Activated T-helper 1 cell treated with anti-CD3 and anti-CD28 coated beads, Interleukin-2, amount 50 U/mL, for 16 hours (primary cell): ENCODE measurements around the gene USP32.
"Not testable (repeated sequence)": the region's sequence is repeated elsewhere in the genome, so short reads cannot be mapped to it uniquely, and the experiment has no call there.

Experiments used
- DNase-seq, 2 donors: peaks; one replicate each; pipeline ENCODE4 v3.0.0-alpha.2; 2020; ENCODE audit warnings: low read depth in 1 of 2, low spot score in 1 of 2

USP32 gene

DNA sequence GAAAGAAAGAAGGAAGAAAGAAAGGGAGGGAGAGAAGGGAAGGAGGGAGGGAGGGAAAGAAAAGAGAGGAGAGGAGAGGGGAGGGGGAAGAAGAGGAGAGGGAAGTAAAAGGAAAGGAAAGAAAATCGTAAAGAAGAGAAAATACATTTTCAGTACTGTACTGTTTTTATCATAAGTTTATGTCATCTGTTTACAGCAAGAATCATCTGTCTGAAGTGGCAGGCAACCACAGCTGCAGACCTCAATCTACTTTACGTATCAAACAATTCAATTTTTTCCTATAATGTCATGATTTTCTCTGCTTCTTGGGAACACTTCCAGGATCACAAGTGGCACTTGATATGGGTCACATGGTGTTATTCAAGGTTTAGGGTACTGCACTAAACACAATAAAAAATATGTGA lies 58.3 kb downstream of the USP32 start:
- DNase-seq, result no peak

DNA sequence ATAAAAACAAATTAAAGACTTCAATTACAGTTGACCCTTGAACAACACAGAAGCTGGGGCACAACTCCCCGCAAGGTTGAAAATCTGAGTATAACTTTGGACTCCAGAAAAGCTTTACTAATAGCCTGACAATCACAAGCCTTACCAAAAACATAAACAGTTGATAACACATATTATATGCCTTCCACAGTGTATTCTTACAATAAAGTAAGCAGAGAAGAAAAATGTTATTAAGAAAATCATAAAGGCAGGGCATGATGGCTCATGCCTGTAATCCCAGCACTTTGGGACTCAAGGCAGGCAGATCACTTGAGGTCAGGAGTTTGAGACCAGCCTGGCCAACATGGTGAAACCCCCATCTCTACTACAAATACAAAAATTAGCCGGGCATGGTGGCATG lies 58.9 kb downstream of the USP32 start:
- DNase-seq, result not testable (repeated sequence)

DNA sequence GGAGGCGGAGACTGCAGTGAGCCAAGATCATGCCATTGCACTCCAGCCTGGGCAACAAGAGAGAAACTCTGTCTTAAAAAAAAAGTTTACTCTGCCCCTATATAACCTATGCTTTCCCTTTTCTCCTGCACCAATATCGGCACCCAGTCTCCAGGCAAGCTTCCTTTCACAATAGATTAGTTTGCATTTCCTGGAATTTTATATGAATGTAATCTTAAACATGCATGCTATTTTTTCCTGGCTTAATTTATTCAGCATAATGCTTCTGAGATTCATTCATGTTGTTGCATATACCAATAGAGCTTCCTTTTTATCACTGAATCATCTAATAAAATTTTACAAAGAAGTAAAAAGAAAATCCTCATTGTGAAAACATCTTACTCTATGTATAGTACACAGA lies 59.4 kb downstream of the USP32 start:
- DNase-seq, result no peak

DNA sequence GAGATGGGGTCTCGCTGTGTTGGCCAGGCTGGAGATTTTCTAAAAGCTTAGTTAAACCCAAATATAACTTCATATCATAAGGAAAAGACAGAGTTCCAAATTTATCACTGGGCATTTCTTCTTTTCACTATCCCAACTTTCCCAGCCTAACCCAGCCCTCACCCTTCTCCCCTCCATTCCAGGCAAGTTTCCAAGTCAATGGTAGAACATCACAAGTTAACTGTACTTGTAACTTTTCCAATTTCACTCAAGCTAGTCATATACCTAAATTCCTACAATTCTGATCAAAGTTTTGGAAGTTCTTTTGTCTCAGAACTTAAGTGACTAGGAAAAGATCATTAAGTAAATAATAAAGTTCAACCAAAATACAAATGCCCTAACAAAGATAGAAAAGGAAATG lies 61.2 kb downstream of the USP32 start:
- no peak for DNase-seq

DNA sequence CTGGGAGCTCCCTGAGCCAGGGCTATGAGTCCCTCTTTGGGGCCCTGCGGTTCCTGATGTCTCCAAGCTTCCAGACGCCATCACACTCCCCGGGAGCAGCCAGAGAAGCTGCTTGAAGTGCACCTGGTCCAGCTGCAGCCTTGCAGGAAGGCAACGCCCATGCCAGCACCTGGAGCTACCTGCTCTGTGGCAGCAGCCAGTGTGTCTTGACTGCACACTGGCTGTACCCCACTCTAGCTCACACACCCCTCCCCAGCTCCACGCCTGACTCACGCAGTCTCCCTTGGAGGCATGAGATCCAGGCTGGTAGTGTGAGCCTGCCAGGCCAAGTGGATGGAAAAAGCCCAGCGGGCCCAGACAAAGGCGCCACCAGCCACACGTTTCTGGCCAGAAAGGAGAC lies 63.3 kb downstream of the USP32 start:
- DNase-seq, result no peak

DNA sequence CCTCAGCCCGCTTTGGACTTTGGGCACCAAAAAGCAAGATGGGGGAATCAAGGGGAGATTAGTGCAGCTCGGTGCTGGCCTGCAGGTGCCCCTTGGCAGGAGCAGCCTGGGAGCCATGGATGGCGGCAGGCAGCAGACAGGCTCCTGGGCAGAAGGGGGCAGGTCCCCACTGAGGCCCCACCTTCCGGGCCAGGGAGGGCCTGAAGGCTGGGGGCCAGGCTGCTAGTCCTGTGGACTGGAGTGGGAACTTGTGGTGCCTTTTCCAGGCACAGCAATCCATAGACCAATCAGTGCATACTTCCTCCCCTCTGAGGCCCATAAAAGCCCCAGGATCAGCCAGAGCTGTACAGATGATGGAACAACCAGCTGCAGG lies 64.0 kb downstream of the USP32 start:
- DNase-seq, result no peak

DNA sequence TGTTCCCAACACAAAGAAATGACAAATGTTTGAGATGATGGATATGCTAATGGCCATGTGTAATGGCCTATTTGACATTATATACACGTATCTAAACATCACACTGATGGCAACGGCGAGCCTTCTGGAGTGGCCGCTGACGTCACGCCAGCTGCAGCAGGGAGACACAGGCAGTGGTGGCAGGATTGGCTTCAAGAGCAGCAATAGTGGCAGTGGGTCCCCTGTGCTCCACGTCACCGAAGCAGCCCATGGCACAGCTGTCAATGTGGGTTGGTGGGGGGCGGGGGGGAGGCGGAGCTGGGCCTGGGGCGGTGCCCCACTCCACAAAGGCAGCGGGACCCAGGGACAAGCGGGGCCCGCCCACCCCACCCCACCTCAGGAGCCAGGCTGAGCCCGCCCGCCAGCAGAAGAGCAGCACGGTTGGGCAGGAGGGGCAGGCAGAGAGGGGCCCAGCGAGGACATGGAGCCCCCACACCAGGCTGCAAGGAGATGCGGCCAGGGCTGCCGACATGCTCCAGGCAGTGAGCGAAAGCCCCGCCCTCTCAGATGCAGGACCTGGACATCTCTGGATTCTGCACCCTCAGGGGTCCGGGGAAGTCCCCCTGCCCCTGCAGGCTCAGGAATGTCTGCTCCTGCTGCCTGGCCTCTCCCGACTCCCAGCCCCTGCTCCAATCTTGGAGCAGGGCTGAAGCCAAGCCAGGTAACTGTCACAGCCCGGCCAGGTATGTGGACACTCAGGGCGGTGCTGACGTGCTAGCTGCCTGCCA lies 64.6 kb downstream of the USP32 start:
- DNase-seq, result no peak

DNA sequence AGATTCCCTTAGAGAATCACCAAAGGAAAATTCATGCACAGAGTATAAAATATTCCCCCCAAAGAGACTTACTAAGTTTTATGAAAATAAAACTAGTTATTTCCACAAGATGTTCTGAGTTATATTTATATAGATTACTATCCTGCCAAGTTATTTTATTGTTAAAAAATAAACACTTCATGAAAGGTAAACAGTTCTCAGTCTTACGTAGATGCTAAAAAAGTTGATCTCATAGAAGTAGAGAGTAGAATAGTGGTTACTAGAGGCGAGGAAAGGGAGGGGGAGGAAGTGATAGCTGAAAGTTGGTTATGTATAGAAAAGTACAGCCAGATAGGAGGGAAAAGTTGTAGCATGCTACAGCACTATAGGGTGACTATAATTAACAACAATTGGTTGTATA lies 65.2 kb downstream of the USP32 start:
- no peak for DNase-seq

DNA sequence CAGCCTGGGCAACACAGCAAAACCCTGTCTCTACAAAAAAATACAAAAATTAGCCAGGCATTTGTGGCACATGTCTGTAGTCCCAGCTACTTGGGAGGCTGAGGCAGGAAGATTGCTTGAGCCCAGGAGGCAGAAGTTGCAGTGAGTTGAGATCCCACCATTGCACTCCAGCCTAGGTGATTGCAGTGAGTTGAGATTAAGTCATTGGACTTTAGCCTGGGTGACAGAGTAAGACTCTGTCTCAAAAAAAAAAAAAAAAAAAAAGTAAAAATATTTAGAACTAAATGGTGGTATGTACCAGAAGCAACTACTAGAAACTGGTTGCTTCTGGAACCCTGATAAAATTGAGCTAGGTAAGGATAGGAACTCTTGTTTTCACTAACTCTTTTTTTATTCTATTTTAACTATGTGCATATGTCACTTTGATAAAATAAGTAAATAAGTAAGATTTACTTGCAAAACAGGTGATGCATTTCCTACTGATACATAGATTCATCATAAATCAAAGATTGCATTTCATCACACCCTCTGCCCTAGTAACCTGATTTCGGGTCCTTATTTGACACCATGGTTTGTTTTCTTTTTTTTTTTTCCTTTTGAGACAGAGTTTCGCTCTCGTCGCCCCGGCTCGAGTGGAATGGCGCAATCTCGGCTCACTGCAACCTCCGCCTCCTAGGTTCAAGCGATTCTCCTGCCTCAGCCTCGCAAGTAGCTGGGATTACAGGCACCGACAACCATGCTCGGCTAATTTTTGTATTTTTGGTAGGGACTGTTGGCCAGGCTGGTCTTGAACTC lies 66.0 kb downstream of the USP32 start:
- DNase-seq, result no peak

DNA sequence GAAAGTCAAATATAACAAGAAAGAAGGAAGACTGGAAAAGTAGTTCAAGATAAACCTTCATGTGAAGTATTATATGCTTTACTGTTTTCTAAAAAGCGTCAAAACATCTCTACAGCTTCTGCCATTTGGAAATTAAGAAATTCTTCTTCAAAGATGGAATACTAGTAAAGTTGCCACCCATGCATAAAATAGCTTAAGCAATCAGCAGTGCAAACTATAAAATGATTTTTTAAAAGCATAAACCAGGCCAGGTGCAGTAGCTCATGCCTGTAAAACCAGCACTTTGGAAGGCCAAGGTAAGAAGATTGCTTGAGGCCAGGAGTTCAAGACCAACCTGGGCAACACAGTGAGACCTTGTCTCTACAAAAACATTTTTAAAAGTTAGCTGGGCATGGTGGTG lies 68.2 kb downstream of the USP32 start:
- DNase-seq, result no peak

DNA sequence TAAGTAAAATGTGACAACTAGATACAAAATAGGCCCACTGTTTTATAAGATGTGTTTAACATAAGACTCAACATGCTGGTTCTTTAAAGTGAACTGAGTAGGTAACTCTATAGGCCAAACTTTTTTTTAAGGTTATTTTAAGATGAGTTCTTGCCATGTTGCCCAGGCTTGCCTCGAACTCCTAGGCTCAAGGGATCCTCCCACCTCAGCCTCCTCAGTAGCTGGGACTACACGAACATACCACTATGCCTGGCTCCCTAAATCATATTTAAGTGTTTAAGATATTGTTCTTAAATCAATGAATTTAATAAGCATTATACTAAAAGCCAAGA lies 69.9 kb downstream of the USP32 start:
- no peak for DNase-seq

DNA sequence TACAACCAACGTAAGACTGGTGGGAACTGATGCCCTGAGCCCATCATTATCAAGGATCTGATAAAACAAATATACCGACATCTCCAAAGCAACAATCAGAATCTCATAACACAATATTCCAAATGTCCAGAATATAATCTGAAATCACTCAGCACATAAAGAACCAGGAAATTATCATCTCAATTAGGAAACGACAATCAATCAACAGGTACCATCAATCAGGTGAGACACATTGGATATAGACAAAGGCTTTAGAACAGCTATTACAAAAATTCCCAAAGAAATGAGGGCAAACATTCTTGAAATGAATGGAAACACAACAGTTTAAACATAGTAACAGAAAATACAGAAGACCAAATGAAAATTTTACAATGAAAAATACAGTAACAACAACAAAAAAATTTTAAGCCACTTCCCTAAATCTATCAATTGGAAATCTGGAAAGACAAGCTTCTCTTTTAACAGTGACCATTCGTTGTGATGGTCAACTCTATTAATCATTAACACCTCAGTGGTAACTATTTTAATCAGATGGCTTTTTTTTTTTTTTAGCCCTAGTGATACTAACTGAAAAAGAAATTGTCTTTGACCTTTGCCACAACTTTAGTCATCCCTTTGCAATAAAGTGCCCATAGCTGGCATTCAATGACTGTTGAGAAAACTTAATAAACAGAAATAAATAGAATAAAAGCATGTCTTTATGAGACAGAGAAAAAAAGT lies 70.4 kb downstream of the USP32 start:
- no peak for DNase-seq

DNA sequence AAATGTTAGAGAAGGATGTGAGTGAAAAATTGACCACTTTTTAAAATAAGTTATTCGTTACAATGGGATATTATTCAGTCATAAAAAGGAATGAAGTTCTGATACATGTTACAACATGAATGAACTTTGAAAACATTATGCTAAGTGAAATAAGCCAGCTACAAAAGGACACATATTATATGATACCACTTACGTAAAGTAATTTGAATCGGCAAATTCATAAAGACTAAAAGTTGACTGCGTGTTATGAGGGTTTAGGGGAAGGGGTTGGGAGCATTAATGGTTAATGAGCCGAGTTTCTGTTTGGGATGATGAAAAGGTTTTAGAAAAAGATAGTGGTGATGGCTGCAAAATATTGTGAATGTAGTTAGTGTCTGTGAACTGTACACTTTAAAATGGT lies 73.1 kb downstream of the USP32 start:
- DNase-seq, result no peak

DNA sequence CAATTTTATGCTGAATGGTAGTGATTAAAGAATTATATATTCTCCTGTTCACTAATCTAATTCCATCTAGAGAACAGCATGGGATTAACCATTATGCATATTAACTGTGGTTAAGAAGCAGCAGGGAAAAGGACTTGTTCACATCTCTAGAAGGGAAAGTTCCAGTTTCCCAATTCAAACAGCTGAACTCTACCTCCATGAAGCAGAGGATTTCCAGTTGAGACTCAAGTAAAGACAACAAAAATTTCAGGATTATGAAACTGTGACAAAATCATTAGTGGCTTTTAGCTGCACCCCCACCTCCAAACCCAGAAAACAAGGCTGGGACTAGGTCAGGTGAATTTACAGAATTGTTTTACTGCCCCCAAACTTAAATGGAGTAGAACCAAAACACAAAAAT lies 73.6 kb downstream of the USP32 start:
- DNase-seq, result no peak

DNA sequence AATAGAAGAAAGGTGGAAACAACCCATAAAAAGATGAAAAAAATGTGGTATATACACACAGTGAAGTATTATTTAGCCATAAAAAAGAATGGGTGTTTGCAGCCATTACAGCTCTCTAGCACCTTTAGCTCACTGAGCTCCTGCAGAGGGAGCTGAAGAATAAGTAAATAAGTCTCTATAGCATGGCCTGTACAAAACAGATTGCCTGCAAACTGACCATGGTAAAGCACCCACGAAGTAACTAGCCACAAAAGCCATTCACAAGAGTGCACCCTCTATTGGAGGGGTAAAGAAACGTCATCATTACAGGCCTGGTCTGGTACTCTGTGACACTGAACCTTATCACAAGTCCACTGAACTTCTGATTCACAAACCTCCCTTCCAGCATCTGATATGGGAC lies 76.3 kb downstream of the USP32 start:
- DNase-seq, result no peak

DNA sequence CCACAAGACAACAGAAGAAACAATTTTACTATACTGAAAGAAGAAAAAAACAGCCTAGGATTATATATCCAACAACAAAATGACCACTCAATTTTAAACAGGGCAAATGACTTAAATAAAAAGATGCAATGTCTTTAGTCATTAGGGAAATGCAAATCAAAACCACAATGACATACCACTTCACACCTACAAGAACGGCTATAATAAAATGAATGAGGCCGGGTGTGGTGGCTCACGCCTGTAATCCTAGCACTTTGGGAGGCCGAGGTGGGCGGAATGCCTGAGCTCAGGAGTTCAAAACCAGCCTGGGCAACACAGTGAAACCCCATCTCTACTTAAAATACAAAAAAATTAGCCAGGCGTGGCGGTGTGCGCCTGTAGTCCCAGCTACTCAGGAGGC lies 77.0 kb downstream of the USP32 start:
- not testable (repeated sequence) for DNase-seq

DNA sequence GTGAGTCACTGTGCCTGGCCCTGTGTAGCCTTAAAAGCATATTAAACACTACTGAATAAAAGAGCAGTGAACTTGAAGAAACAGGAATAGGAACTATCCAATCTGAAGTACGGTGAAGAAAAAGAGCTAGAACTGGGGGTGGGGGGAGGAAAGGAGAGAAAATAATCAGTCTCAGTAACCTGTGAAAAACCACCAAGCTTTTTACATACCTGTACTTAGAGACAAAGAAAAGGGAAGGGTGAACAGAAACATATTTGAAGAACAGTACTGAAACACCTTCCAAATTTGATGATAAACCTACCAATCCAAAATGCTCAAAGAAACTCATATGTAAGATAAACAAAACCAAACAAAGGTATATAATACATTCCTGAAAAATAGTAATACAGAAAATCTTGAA lies 77.5 kb downstream of the USP32 start:
- DNase-seq, result no peak

DNA sequence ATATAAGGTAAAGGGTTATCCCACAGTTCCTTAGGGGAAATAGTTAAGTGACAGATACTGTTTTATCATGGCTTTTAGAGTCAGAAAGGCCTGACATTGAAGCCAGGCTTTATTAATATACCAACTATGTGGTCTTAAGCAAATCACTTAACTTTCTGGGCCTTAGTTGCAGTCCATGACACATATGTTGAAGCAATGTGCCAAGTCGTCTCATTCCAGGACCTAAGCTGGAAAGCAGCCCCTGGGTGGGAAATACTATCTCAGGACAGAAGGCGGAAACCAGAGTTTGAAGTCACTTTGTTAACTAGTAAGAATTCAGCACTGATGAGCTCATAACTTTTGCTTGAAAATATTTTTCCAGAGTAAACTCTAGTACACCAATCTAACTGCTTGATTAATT lies 80.0 kb downstream of the USP32 start:
- DNase-seq, result no peak

DNA sequence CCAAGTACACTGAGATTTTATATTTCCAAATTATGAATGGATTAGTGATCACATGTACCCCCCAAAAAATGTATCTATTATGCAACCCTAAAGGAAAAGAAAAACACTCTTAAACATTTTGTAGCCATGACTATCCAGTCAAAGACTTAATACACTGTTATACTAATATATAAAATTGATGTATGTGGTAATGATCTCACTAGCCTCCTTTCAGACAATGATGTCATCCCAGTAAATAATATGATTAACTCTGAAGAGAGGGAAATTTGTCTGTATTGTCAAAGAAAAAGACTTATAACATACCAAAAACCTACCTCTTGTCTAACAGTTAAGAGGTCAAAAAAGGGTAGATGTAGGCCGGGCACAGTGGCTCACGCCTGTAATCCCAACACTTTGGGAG lies 80.7 kb downstream of the USP32 start:
- no peak for DNase-seq

DNA sequence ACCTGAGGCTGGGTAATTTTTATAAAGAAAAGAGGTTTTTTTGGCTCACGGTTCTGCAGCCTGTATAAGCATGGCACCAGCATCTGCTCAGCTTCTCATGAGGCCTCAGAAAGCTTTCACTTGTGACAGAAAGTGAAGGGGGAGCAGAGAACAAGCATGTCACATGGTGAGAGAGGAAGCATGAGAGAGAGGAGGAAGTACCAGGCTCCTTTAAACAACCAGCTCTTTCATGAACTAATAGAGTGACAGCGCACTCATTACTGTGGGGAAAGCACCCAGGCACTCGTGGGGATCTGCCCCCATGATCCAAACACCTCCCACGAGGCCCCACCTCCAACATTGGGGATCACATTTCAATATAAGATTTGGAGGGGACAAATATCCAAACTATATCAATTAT lies 86.8 kb downstream of the USP32 start:
- DNase-seq, result no peak

DNA sequence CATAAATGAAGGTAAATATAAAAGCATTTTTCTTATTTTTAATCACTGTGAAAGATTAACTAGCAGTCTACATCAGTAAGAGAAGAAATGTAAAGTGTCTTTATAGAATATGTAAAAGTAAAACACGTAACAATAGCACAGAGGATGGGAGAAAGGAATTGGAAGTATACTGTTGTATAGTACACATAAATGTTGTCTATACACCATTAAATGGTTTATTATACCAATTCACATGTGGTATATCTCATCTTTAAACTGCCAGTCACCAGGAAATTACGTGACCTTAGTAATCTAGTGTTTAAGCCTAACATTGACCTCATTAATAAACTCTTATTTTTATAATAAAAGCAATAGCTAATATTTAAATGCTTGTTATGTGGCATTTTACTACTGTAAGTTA lies 87.4 kb downstream of the USP32 start:
- no peak for DNase-seq

DNA sequence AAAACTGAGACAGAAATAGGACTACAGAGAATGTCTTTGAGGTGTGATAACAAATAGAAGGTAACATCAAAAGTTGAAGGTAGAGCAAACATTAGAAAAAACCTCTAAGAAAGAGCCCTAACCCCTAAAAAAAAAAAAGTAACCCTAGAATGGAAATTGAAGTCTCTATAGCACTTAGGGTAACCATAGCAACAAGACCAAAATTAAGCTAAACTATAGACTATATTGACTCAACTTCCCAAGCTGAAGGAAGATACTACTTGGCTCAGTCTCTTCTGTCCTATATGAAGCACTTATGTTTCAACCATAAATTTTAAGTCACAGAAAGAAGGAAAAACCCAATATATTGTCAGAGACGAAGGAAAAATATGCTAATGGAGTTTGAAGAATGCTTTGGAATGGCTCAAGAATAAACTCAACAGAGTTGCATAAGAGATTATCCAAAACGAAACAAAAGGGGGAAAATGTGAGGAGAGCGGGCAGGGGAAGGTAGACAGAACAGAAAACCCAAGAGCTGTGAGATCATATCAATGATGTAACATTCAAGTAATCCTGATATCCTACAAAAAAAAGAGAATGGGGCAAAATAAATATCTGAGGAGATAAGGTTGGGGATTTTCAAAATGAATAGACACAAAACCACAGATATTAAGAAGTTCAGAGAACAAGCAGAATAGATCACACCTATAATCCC lies 88.4 kb downstream of the USP32 start:
- DNase-seq, result no peak
